CD4-positive, CD25-positive, alpha-beta regulatory T cell (primary cell): ENCODE results near the gene ERC1. TPM values are rescaled to one million over a fixed set of nuclear protein-coding genes. Genes with fewer than 3 reads are reported as not detected.
"Not testable (repeated sequence)": the region's sequence is repeated elsewhere in the genome, so short reads cannot be mapped to it uniquely, and the experiment has no call there.

Experiments used
- ATAC-seq, 2 donors: fragments of 150-1000 bp; cut with Tn5 transposase; one replicate each; pipeline ENCODE4 v1.10.0; 2021; ENCODE audit warnings: low read depth in 2 of 2, moderate number of reproducible peaks in 2 of 2, moderate library complexity in 1 of 2
- DNase-seq, 3 donors: peaks; one replicate each; pipeline versions ENCODE4 v3.0.0 to v3.0.0-alpha.2; 2012 to 2022; ENCODE audit warnings: mixed read lengths in 1 of 3
- H3K27ac ChIP-seq: one replicate; pipeline ENCODE4 v1.7.0; 2013; ENCODE audit warnings: mild to moderate bottlenecking, low read length; ENCODE audit not compliant: insufficient read depth, poor library complexity, severe bottlenecking
- H3K27me3 ChIP-seq: one replicate; pipeline ENCODE4 v1.7.0; 2013; ENCODE audit warnings: low read length; ENCODE audit not compliant: control insufficient read depth, insufficient read depth
- H3K36me3 ChIP-seq: one replicate; pipeline ENCODE4 v1.7.0; 2013; ENCODE audit warnings: mild to moderate bottlenecking, low read length, moderate library complexity; ENCODE audit not compliant: control insufficient read depth, insufficient read depth
- H3K4me1 ChIP-seq: 2 replicates; pipeline ENCODE4 v1.7.0; 2013; ENCODE audit warnings: mild to moderate bottlenecking, low read length; ENCODE audit not compliant: insufficient read depth, control insufficient read depth, poor library complexity, severe bottlenecking
- H3K4me3 ChIP-seq: one replicate; pipeline ENCODE4 v1.7.0; 2013; ENCODE audit warnings: low read depth, mild to moderate bottlenecking, low read length, moderate library complexity
- H3K9me3 ChIP-seq, 2 experiments: 1 replicate in 1 of 2; 2 replicates in 1 of 2; pipeline ENCODE4 v1.7.0; 2013; ENCODE audit warnings: low read length in 2 of 2, mild to moderate bottlenecking in 1 of 2, moderate library complexity in 1 of 2; ENCODE audit not compliant: control insufficient read depth in 2 of 2
- H3K27ac Mint-ChIP-seq, 3 donors: one replicate each; pipeline ENCODE4 v1.8.0; 2020 to 2022; ENCODE audit warnings: mild to moderate bottlenecking in 3 of 3, mixed read lengths in 3 of 3, moderate library complexity in 2 of 3
- H3K27me3 Mint-ChIP-seq: one replicate; pipeline ENCODE4 v1.8.0; 2022; ENCODE audit warnings: mild to moderate bottlenecking, mixed read lengths
- H3K36me3 Mint-ChIP-seq: one replicate; pipeline ENCODE4 v1.8.0; 2020; ENCODE audit warnings: mixed read lengths
- H3K4me1 Mint-ChIP-seq, 4 donors: one replicate each; pipeline ENCODE4 v1.8.0; 2020 to 2022; ENCODE audit warnings: mixed read lengths in 4 of 4, mild to moderate bottlenecking in 1 of 4
- H3K4me3 Mint-ChIP-seq, 4 donors: one replicate each; pipeline ENCODE4 v1.8.0; 2020 to 2022; ENCODE audit warnings: mild to moderate bottlenecking in 4 of 4, mixed read lengths in 4 of 4, moderate library complexity in 3 of 4
- H3K9me3 Mint-ChIP-seq, 7 donors: one replicate each; pipeline ENCODE4 v1.8.0; 2020 to 2022; ENCODE audit warnings: mixed read lengths in 7 of 7, mild to moderate bottlenecking in 3 of 7, moderate library complexity in 2 of 7
- polyA plus RNA-seq, 4 donors: library from polyadenylated mRNA; unstranded; fragments of 300-500 nt; fragmentation: Illumina TruSeq; gene quantifications; one replicate each; pipeline ENCODE4 v1.2.3, GENCODE V29; 2021
- total RNA-seq: library from RNA; stranded (reverse); gene quantifications from one replicate; pipeline ENCODE4 v1.2.3, GENCODE V29; 2022

The ERC1 gene
- total and polyA plus RNA-seq, 5 donors from 2014 or later: 5.7 to 46.5 (median 7.6) TPM

- Mint-ChIP-seq H3K9me3 (peaks cover 0 to 2% (median 0%) of the 10 kb centered on the region in 7 donors), H3K36me3 (peaks cover 12% of the 10 kb centered on the region), H3K27me3 (no peaks in the 10 kb centered on the region), H3K4me1 (peaks cover 0 to 1% (median 0%) of the 10 kb centered on the region in 4 donors), H3K4me3 (no peak overlapping the region), H3K27ac (no peak overlapping the region)
- Histone ChIP-seq H3K27me3 (no peaks in the 10 kb centered on the region), H3K36me3 (no peaks in the 10 kb centered on the region), H3K9me3 (no peaks in the 10 kb centered on the region), H3K27ac (no peak overlapping the region), H3K4me1 (no peaks in the 10 kb centered on the region), H3K4me3 (no peak overlapping the region)
- no peak for ATAC-seq
- no peak for DNase-seq
Observed at GRCh38 chr12:1250641-1251040, 259.6 kb downstream of the ERC1 start.

GRCh38 chr12:1252758-1253157, 261.7 kb downstream of the ERC1 start:
- DNase-seq: no peak
- Mint-ChIP-seq H3K4me3 (no peak overlapping the region), H3K9me3 (peaks cover 0 to 2% (median 0%) of the 10 kb centered on the region in 7 donors), H3K27ac (no peak overlapping the region), H3K4me1 (peaks cover 0 to 1% (median 0%) of the 10 kb centered on the region in 4 donors), H3K27me3 (no peaks in the 10 kb centered on the region), H3K36me3 (peaks cover 17% of the 10 kb centered on the region)
- H3K9me3 ChIP-seq: no peaks in the 10 kb centered on the region
- no peak for ATAC-seq
- no peaks in the 10 kb centered on the region for H3K36me3 ChIP-seq
- H3K4me3 ChIP-seq: no peak overlapping the region
- H3K27me3 ChIP-seq: no peaks in the 10 kb centered on the region
- H3K4me1 ChIP-seq: no peaks in the 10 kb centered on the region
- H3K27ac ChIP-seq: no peak overlapping the region

GRCh38 chr12:1255125-1255524, 264.1 kb downstream of the ERC1 start:
- DNase-seq, H3K9me3 ChIP-seq, H3K27me3 ChIP-seq, H3K4me1 Mint-ChIP-seq, H3K4me3 ChIP-seq, H3K4me1 ChIP-seq, H3K4me3 Mint-ChIP-seq, H3K36me3 ChIP-seq, H3K27ac ChIP-seq, ATAC-seq, H3K9me3 Mint-ChIP-seq, H3K27me3 Mint-ChIP-seq: not testable (repeated sequence)
- Mint-ChIP-seq H3K36me3 (peaks cover 23% of the 10 kb centered on the region), H3K27ac (peak overlapping the region in 1 of 3 donors; percentile 31)

- not testable (repeated sequence) for H3K27me3 ChIP-seq, DNase-seq, H3K9me3 ChIP-seq, H3K36me3 ChIP-seq, ATAC-seq, H3K27me3 Mint-ChIP-seq, H3K9me3 Mint-ChIP-seq, H3K27ac ChIP-seq, H3K4me3 Mint-ChIP-seq, H3K4me1 ChIP-seq, H3K4me3 ChIP-seq, H3K4me1 Mint-ChIP-seq
- Mint-ChIP-seq H3K27ac (peak overlapping the region in 1 of 3 donors; percentile 23), H3K36me3 (peaks cover 29% of the 10 kb centered on the region)
Observed at GRCh38 chr12:1255854-1256253, 264.8 kb downstream of the ERC1 start.

- Histone ChIP-seq H3K27ac (no peak overlapping the region), H3K4me3 (no peak overlapping the region), H3K4me1 (no peaks in the 10 kb centered on the region), H3K27me3 (no peaks in the 10 kb centered on the region), H3K36me3 (peaks cover under 1% of the 10 kb centered on the region), H3K9me3 (no peaks in the 10 kb centered on the region)
- Mint-ChIP-seq H3K36me3 (peaks cover 33% of the 10 kb centered on the region), H3K27ac (no peak overlapping the region), H3K27me3 (no peaks in the 10 kb centered on the region), H3K9me3 (peaks cover 0 to 2% (median 0%) of the 10 kb centered on the region in 7 donors), H3K4me3 (no peak overlapping the region), H3K4me1 (peaks cover 0 to 1% (median 0%) of the 10 kb centered on the region in 4 donors)
- ATAC-seq: no peak
- DNase-seq: no peak
Observed at GRCh38 chr12:1256285-1256684, 265.3 kb downstream of the ERC1 start.

- no peaks in the 10 kb centered on the region for H3K4me1 ChIP-seq
- DNase-seq (no peak), ATAC-seq (no peak)
- H3K27me3 Mint-ChIP-seq: no peaks in the 10 kb centered on the region
- H3K9me3 ChIP-seq: no peaks in the 10 kb centered on the region
- peaks cover 0 to 2% (median 0%) of the 10 kb centered on the region in 7 donors for H3K9me3 Mint-ChIP-seq
- H3K4me3 Mint-ChIP-seq: no peak overlapping the region
- H3K36me3 Mint-ChIP-seq: peaks cover 40% of the 10 kb centered on the region
- H3K4me1 Mint-ChIP-seq: peaks cover 0 to 1% (median 0%) of the 10 kb centered on the region in 4 donors
- no peak overlapping the region for H3K4me3 ChIP-seq
- H3K27ac Mint-ChIP-seq: no peak overlapping the region
- no peak overlapping the region for H3K27ac ChIP-seq
- no peaks in the 10 kb centered on the region for H3K27me3 ChIP-seq
- peaks cover 3% of the 10 kb centered on the region for H3K36me3 ChIP-seq
Observed at GRCh38 chr12:1256991-1257390, 266.0 kb downstream of the ERC1 start.

GRCh38 chr12:1262011-1262410, 271.0 kb downstream of the ERC1 start:
- Histone ChIP-seq H3K9me3 (no peaks in the 10 kb centered on the region), H3K36me3 (peaks cover 20% of the 10 kb centered on the region), H3K4me3 (no peak overlapping the region), H3K27ac (no peak overlapping the region), H3K27me3 (no peaks in the 10 kb centered on the region), H3K4me1 (no peaks in the 10 kb centered on the region)
- H3K9me3 Mint-ChIP-seq: no peaks in the 10 kb centered on the region
- no peak overlapping the region for H3K4me3 Mint-ChIP-seq
- DNase-seq (no peak), ATAC-seq (no peak)
- no peak overlapping the region for H3K27ac Mint-ChIP-seq
- no peaks in the 10 kb centered on the region for H3K27me3 Mint-ChIP-seq
- H3K36me3 Mint-ChIP-seq: peaks cover 59% of the 10 kb centered on the region
- H3K4me1 Mint-ChIP-seq: no peaks in the 10 kb centered on the region

- no peaks in the 10 kb centered on the region for H3K27me3 ChIP-seq
- H3K9me3 ChIP-seq: no peaks in the 10 kb centered on the region
- Mint-ChIP-seq H3K4me1 (peaks cover 0 to 5% (median 3%) of the 10 kb centered on the region in 4 donors), H3K27ac (no peak overlapping the region), H3K36me3 (peaks cover 54% of the 10 kb centered on the region), H3K27me3 (no peaks in the 10 kb centered on the region), H3K9me3 (no peaks in the 10 kb centered on the region), H3K4me3 (no peak overlapping the region)
- H3K4me1 ChIP-seq: no peaks in the 10 kb centered on the region
- no peak for ATAC-seq
- no peak overlapping the region for H3K27ac ChIP-seq
- DNase-seq: no peak
- peaks cover 16% of the 10 kb centered on the region for H3K36me3 ChIP-seq
- H3K4me3 ChIP-seq: no peak overlapping the region
Observed at GRCh38 chr12:1267243-1267642, 276.2 kb downstream of the ERC1 start.
